ENCODE results near the gene CACNB3.

The CACNB3 gene

DNA sequence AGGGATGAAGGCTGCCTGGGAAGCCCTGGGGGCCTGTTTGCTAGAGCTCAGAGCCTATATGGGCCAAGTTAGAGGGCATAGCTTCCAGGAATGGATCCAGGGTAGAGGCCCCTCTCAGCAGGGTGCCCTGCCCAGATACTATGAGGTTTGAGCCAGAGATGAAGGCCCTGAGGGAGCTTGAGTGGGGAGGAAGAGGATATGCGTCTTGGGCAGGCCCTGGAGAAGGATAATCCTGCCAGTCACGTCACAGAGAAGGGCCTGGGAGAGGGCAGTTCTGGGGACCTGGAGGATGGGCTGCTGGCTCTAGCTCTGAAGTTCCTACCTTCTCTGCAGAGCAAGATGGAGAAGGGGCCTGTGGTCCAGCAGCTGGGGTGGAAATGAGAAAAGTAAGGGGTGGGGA, 5.9 kb upstream of the CACNB3 start:
- Histone ChIP-seq H3K9ac (ENCODE audit: low read depth, low read length) (no peak overlapping the region), H3K27me3 (ENCODE audit: insufficient read depth, low read length) (peaks cover 52% of the 10 kb centered on the region), H3K4me1 (ENCODE audit: insufficient read depth, low read length) (peaks cover 2% of the 10 kb centered on the region; the same call in 1 of the 2 replicates), H3K9me3 (ENCODE audit: insufficient read depth, low read depth, low read length) (no peaks in the 10 kb centered on the region), H3K4me3 (ENCODE audit: low read length) (no peak overlapping the region), H3K36me3 (ENCODE audit: insufficient read depth, low read depth, low read length) (no peaks in the 10 kb centered on the region), H3K27ac (ENCODE audit: low read length) (no peak overlapping the region)

DNA sequence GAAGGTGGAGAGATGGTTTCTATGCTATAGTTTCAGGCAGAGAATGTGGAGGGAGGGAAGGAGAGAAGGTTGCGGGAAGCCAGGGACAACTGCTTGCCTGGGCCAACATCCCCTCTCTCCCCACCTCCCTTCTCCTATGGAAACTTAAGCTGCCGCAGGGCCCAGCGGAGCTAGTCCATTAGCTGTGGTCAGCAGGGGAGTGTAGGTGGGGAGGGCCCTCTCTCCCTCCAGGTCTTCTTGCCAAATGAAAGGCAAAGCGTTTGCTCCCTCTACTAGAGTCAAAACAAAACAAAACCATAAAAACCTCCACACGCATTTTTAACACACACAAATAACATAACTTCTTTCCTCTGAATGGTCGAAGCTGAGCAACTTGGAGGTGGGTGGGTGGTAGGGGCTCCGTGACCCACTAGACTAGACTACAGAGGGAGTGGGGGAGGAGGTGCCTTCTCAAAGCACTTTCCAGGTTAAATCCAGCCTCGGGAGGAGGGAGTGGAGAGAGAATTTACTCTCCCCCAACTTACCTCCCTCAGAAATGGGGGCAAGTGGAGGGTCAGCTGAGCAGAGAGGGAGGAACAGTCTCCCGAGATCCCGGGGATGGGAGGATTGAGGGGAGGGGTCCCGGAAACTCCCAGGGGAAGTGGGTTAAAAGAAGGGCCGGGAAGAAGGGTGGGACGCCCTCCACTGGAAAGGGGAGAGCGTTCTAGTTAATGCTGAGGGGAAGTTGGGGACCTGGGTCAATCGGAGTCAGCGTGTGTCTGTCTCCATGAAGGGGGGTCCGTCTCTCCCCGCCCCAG, 4.6 kb upstream of the CACNB3 start:
- Histone ChIP-seq H3K9me3 (ENCODE audit: insufficient read depth, low read depth, low read length) (no peaks in the 10 kb centered on the region), H3K4me1 (ENCODE audit: insufficient read depth, low read length) (peaks cover 2% of the 10 kb centered on the region; the same call in 1 of the 2 replicates), H3K27me3 (ENCODE audit: insufficient read depth, low read length) (peaks cover 60% of the 10 kb centered on the region), H3K9ac (ENCODE audit: low read depth, low read length) (peak overlapping the region; percentile 28; the same call in 1 of the 2 replicates), H3K36me3 (ENCODE audit: insufficient read depth, low read depth, low read length) (no peaks in the 10 kb centered on the region), H3K27ac (ENCODE audit: low read length) (no peak overlapping the region), H3K4me3 (ENCODE audit: low read length) (peak overlapping the region; percentile 94)

- Histone ChIP-seq H3K27me3 (ENCODE audit: insufficient read depth, low read length) (peaks cover 65% of the 10 kb centered on the region), H3K27ac (ENCODE audit: low read length) (no peak overlapping the region), H3K9ac (ENCODE audit: low read depth, low read length) (peak overlapping the region; percentile 64; the same call in 1 of the 2 replicates)
These were observed 3.8 kb upstream of the CACNB3 start for GRCh38 chr12:48814262-48815125.

GRCh38 chr12:48815126-48816110, 2.9 kb upstream of the CACNB3 start:
- H3K9me3 ChIP-seq (ENCODE audit: insufficient read depth, low read depth, low read length) = no peaks in the 10 kb centered on the region
- no peaks in the 10 kb centered on the region for H3K36me3 ChIP-seq (ENCODE audit: insufficient read depth, low read depth, low read length)
- peaks cover 74% of the 10 kb centered on the region for H3K27me3 ChIP-seq (ENCODE audit: insufficient read depth, low read length)
- no peak overlapping the region for H3K27ac ChIP-seq (ENCODE audit: low read length)
- peak overlapping the region; percentile 94 for H3K4me3 ChIP-seq (ENCODE audit: low read length)
- peaks cover 6% of the 10 kb centered on the region; the same call in 1 of the 2 replicates for H3K4me1 ChIP-seq (ENCODE audit: insufficient read depth, low read length)
- H3K9ac ChIP-seq (ENCODE audit: low read depth, low read length) = peak overlapping the region; percentile 64; the same call in 1 of the 2 replicates

More at GRCh38 chr12:48814262-48815125, 3.8 kb upstream of the CACNB3 start:
- peaks cover 2% of the 10 kb centered on the region; the same call in 1 of the 2 replicates for H3K4me1 ChIP-seq (ENCODE audit: insufficient read depth, low read length)
- no peaks in the 10 kb centered on the region for H3K9me3 ChIP-seq (ENCODE audit: insufficient read depth, low read depth, low read length)
- peak overlapping the region; percentile 94 for H3K4me3 ChIP-seq (ENCODE audit: low read length)
- no peaks in the 10 kb centered on the region for H3K36me3 ChIP-seq (ENCODE audit: insufficient read depth, low read depth, low read length)

GRCh38 chr12:48816143-48816854, 2.0 kb upstream of the CACNB3 start:
- no peak overlapping the region; the same call in 1 of the 2 replicates for H3K9ac ChIP-seq (ENCODE audit: low read depth, low read length)
- no peaks in the 10 kb centered on the region for H3K36me3 ChIP-seq (ENCODE audit: insufficient read depth, low read depth, low read length)
- no peak overlapping the region for H3K27ac ChIP-seq (ENCODE audit: low read length)
- H3K9me3 ChIP-seq (ENCODE audit: insufficient read depth, low read depth, low read length) = no peaks in the 10 kb centered on the region
- H3K27me3 ChIP-seq (ENCODE audit: insufficient read depth, low read length) = peaks cover 73% of the 10 kb centered on the region
- peak overlapping the region; percentile 94 for H3K4me3 ChIP-seq (ENCODE audit: low read length)
- H3K4me1 ChIP-seq (ENCODE audit: insufficient read depth, low read length) = peaks cover 6% of the 10 kb centered on the region; the same call in 1 of the 2 replicates

DNA sequence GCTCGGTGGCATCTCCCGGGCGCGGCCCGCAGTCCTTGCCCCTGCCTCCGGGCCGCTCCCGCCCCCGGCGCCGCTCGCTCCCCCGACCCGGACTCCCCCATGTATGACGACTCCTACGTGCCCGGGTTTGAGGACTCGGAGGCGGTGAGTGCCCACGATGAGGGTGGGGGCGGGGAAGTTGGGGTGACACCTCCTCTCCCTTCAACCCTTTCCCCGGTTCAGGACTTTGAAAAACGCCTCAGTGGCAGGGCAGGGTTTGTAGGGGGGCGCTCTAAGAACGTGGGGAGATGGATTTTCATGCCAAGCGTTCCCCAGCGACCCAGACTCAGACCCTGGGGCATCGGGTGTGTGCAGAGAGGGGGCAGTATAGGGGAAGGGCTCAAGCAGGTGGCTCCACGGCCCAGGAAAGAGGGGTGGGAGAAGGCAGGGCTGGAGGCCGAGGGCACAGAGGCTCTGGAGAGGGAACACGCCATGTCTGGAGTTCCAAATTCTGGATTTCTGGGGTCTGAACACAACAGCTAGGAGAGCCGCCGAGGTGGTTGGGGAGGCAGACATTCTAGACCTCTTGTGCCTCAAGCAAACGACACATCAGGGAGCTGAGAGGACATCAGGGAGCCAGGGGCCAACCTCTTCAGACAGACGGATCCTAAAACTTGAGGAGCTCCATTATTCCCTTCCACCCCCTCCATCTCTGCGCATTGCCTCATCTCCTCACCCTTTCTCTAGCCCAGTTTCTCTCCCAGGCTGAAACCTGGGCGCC, 715 bp downstream of the CACNB3 start:
- no peaks in the 10 kb centered on the region for H3K36me3 ChIP-seq (ENCODE audit: insufficient read depth, low read depth, low read length)
- peaks cover 47% of the 10 kb centered on the region for H3K27me3 ChIP-seq (ENCODE audit: insufficient read depth, low read length)
- peak overlapping the region; percentile 47; the same call in 1 of the 2 replicates for H3K9ac ChIP-seq (ENCODE audit: low read depth, low read length)
- peaks cover 6% of the 10 kb centered on the region; the same call in 1 of the 2 replicates for H3K4me1 ChIP-seq (ENCODE audit: insufficient read depth, low read length)
- peak overlapping the region; percentile 81 for H3K4me3 ChIP-seq (ENCODE audit: low read length)
- no peaks in the 10 kb centered on the region for H3K9me3 ChIP-seq (ENCODE audit: insufficient read depth, low read depth, low read length)
- no peak overlapping the region for H3K27ac ChIP-seq (ENCODE audit: low read length)

DNA sequence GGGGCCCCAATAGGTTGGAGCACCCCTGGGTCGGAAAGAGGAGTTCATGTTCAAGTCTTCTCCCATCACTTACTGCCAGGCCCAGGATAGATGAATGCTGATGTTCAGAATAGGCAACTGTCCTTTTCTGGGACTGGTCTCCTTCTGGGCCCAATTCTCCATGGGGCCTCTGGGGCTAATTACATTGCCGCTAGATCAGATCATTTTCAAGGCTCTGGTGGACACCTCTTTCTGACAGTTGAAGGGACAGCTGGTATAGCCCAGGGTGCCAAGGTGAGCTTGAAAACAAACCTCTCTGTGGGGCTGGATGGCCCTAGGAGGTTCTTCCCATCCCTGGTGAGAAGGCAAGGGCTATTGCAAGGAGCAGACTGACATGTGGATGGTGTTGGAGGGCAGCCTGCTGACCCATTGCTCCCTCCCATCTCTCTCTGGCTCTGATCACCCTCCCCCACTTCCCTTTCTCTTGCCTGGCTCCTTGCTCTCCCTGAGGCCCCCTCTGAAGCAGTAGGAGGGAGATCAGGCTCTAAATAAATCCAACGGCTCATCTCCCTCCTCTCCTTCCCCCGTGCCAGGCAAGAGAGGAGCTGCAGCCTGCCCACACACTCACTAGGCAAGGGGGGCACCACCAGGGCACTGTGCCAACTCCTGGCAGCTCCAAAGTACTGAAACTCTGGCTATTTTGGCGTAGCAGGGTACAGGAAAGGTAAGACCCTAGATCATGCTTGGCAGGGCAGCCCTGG, 1.9 kb downstream of the CACNB3 start:
- Histone ChIP-seq H3K27ac (ENCODE audit: low read length) (no peak overlapping the region), H3K27me3 (ENCODE audit: insufficient read depth, low read length) (peaks cover 42% of the 10 kb centered on the region)

DNA sequence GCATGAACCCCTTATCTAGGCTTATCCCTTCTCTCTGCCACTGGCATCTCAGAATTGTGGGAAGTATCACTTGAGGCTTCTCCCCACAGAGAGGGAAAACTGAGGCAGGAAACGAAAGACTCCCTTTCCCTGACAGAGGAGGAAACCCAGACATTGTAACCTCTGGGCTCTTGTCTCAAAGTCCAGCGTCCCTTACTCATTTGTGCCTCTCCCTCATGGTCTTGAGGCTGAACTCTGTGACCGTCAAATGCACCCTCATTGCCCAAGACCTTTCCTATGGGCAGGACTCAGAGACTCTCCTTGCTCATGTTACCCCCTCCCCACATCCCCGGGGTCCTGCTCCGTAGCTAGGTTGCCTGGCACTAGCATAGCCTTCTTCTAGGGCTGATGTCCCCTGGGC, 3.8 kb downstream of the CACNB3 start:
- H3K36me3 ChIP-seq (ENCODE audit: insufficient read depth, low read depth, low read length) = peaks cover 11% of the 10 kb centered on the region
- H3K27me3 ChIP-seq (ENCODE audit: insufficient read depth, low read length) = peaks cover 25% of the 10 kb centered on the region
- no peak overlapping the region for H3K27ac ChIP-seq (ENCODE audit: low read length)

More for the DNA sequence above, 1.9 kb downstream of the CACNB3 start:
- no peak overlapping the region for H3K9ac ChIP-seq (ENCODE audit: low read depth, low read length)
- no peaks in the 10 kb centered on the region for H3K9me3 ChIP-seq (ENCODE audit: insufficient read depth, low read depth, low read length)
- H3K4me1 ChIP-seq (ENCODE audit: insufficient read depth, low read length) = peaks cover 6% of the 10 kb centered on the region; the same call in 1 of the 2 replicates
- H3K36me3 ChIP-seq (ENCODE audit: insufficient read depth, low read depth, low read length) = no peaks in the 10 kb centered on the region
- H3K4me3 ChIP-seq (ENCODE audit: low read length) = 0 out of 2 replicates have a peak overlapping the region, but pooled peaks have one; percentile 81

DNA sequence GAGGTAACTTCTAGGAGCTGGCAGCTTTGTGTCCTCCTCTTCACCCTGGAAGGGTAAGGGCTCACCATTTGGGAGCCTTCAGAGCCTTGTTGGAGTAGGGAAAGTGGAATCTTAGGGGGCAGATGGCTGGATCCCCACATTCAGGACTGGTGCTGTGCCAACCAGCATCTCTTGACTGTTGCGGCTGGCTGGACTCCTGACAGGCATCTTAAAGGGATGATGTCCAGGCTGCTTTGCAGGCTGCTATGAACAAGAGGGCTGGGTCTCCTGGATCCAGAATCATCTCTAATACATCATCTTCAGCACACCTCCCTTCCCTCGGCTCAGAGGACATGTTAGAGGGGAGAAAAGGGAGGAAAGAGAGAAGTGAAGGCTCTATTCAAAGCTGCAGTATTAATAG, 4.4 kb downstream of the CACNB3 start:
- Histone ChIP-seq H3K9me3 (ENCODE audit: insufficient read depth, low read depth, low read length) (no peaks in the 10 kb centered on the region), H3K36me3 (ENCODE audit: insufficient read depth, low read depth, low read length) (peaks cover 13% of the 10 kb centered on the region), H3K4me1 (ENCODE audit: insufficient read depth, low read length) (0 out of 2 replicates have a peak, but pooled peaks cover 4% of the 10 kb centered on the region), H3K27ac (ENCODE audit: low read length) (no peak overlapping the region), H3K9ac (ENCODE audit: low read depth, low read length) (no peak overlapping the region), H3K27me3 (ENCODE audit: insufficient read depth, low read length) (peaks cover 19% of the 10 kb centered on the region), H3K4me3 (ENCODE audit: low read length) (no peak overlapping the region)

More for the DNA sequence above, 3.8 kb downstream of the CACNB3 start:
- H3K9ac ChIP-seq (ENCODE audit: low read depth, low read length) = no peak overlapping the region
- no peaks in the 10 kb centered on the region for H3K9me3 ChIP-seq (ENCODE audit: insufficient read depth, low read depth, low read length)
- H3K4me3 ChIP-seq (ENCODE audit: low read length) = no peak overlapping the region
- H3K4me1 ChIP-seq (ENCODE audit: insufficient read depth, low read length) = 0 out of 2 replicates have a peak, but pooled peaks cover 4% of the 10 kb centered on the region

Data from iPS-20b (cell line).